ENCODE data around the gene UNC79. TPM values are rescaled to one million over a fixed set of nuclear protein-coding genes. Genes with fewer than 3 reads are reported as not detected.
A peak's percentile ranks its signal among the peaks of the same experiment; 100 is the strongest.

Gene UNC79
- total RNA-seq, 4 donors from 2014 or later, result not detected

DNA sequence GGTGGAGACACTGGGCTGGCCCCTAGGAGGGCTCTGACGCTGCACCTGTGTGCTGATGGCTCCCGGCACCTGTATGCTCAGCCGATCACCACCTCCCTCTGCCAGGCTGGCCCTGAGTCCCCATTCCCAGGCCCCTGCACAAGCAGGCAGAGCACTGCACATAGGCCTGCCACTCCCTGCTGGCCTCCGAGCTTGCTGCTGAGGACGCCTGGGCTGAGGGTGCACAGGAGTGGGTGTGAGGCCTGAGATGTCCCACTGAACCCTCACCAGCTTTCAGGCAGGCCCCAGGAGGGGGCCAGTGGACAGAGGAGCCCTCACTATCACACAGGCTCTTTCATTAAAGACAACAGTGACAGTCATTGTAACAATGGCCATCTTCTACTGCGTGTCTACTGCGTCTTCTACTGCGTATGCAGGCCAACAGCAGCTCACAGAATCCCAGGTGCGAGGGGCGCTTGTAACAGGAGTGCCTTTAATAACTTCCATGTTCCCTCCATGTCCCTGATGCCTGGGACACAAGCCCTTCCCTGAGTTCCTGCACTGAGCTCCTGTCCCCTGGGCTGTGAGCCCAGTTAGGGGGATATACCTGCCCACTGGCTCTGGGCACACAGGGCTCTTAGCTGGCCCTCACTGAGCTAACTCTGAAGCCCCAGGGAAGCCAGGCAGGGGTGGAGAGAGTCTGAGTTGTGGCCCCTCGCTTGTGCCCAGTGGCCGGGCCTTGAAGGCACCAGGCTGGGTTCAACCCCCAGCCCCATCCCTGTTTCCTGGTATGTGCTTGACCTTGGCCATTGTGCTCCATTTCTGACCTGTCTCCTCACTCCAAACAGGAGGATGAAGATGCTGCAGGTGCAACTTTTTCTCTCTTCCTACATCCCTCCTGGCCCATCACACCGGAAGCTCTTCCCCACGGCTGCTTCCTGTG lies 286.3 kb downstream of the UNC79 start:
- Histone ChIP-seq H3K27ac (no peak overlapping the region), H3K27me3 (no peaks in the 10 kb centered on the region), H3K4me1 (no peaks in the 10 kb centered on the region), H3K36me3 (no peaks in the 10 kb centered on the region), H3K4me3 (no peak overlapping the region), H3K9me3 (no peaks in the 10 kb centered on the region)
- TF ChIP-seq, protein P1, sequence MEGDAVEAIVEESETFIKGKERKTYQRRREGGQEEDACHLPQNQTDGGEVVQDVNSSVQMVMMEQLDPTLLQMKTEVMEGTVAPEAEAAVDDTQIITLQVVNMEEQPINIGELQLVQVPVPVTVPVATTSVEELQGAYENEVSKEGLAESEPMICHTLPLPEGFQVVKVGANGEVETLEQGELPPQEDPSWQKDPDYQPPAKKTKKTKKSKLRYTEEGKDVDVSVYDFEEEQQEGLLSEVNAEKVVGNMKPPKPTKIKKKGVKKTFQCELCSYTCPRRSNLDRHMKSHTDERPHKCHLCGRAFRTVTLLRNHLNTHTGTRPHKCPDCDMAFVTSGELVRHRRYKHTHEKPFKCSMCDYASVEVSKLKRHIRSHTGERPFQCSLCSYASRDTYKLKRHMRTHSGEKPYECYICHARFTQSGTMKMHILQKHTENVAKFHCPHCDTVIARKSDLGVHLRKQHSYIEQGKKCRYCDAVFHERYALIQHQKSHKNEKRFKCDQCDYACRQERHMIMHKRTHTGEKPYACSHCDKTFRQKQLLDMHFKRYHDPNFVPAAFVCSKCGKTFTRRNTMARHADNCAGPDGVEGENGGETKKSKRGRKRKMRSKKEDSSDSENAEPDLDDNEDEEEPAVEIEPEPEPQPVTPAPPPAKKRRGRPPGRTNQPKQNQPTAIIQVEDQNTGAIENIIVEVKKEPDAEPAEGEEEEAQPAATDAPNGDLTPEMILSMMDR (IDR thresholded peaks at IDR 0.05), result no peak
- TF ChIP-seq POLR2A (IDR thresholded peaks at IDR 0.05), result no peak
- no peak for DNase-seq

DNA sequence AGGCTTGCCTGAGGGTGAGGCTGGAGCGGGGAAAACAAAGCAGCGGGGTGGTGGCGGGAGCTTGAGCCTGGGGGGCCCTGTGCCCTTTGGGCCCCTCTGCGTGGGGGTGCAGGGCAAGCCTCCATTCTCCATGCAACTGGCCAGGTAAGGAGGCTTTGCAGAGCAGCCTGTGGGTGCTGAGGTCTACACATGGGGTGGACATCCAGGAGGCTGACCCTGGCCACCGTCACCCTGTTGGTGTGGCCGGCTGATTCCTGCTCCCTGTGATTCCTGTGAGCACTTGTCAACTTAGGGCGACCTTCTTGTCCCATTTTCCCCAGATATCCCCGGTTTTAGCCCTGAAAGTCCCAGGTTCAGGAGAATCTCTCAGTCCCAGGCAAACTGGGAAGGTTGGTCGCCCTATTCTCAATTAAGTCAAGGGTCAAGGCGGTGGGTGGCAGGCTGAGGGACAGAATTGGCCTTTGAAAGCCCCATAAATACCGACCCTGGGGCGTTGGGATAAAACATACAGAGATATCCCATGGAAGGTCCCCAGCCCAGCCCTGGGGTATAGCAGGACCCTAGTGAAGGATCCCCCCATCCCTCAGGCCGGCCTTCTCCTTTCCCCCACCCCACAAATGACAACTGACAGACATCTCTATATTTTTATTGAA lies 287.1 kb downstream of the UNC79 start:
- DNase-seq, result peak in 1 of 3 donors; percentile 23
- no peaks in the 10 kb centered on the region for H3K36me3 ChIP-seq
- H3K4me1 ChIP-seq, result no peaks in the 10 kb centered on the region
- no peak for TF ChIP-seq POLR2A (IDR thresholded peaks at IDR 0.05)
- TF ChIP-seq, protein P1 (IDR thresholded peaks at IDR 0.05), result no peak
- H3K27ac ChIP-seq, result no peak overlapping the region
- no peaks in the 10 kb centered on the region for H3K9me3 ChIP-seq
- no peak overlapping the region for H3K4me3 ChIP-seq
- H3K27me3 ChIP-seq, result no peaks in the 10 kb centered on the region

DNA sequence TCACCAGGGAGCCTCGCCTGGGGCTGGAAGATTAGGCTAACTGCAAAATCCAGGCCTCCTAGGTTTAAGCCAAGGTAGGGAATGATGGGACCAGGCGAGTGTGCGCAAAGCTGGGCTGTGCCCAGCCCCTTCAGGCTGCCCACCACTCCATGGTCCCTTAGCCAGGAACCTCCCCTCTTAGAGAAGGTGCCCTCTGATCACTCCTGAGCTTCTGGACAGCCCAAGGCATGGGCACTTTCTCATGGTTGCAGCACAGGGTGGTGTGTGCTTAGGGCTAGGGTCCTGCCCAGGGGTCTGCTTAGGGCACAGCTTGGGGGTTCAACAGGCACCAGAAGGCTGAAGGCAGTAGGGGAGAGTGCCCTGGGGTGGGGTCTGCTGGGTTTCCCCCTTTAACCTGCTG lies 288.5 kb downstream of the UNC79 start:
- Histone ChIP-seq H3K36me3 (no peaks in the 10 kb centered on the region), H3K4me1 (no peaks in the 10 kb centered on the region), H3K9me3 (no peaks in the 10 kb centered on the region), H3K27ac (no peak overlapping the region), H3K4me3 (no peak overlapping the region), H3K27me3 (no peaks in the 10 kb centered on the region)
- no peak for TF ChIP-seq POLR2A (IDR thresholded peaks at IDR 0.05)
- TF ChIP-seq, protein P1 (IDR thresholded peaks at IDR 0.05), result no peak
- peak in 1 of 3 donors; percentile 28 for DNase-seq

- H3K9me3 ChIP-seq, result no peaks in the 10 kb centered on the region
- peak in 1 of 3 donors; percentile 26 for DNase-seq
- no peaks in the 10 kb centered on the region for H3K27me3 ChIP-seq
- TF ChIP-seq, protein P1 (IDR thresholded peaks at IDR 0.05), result no peak
- no peak for TF ChIP-seq POLR2A (IDR thresholded peaks at IDR 0.05)
- no peak overlapping the region for H3K4me3 ChIP-seq
- no peaks in the 10 kb centered on the region for H3K36me3 ChIP-seq
- no peaks in the 10 kb centered on the region for H3K4me1 ChIP-seq
- no peak overlapping the region for H3K27ac ChIP-seq
Measured at GRCh38 chr14:93720076-93720815, 289.5 kb downstream of the UNC79 start.

DNA sequence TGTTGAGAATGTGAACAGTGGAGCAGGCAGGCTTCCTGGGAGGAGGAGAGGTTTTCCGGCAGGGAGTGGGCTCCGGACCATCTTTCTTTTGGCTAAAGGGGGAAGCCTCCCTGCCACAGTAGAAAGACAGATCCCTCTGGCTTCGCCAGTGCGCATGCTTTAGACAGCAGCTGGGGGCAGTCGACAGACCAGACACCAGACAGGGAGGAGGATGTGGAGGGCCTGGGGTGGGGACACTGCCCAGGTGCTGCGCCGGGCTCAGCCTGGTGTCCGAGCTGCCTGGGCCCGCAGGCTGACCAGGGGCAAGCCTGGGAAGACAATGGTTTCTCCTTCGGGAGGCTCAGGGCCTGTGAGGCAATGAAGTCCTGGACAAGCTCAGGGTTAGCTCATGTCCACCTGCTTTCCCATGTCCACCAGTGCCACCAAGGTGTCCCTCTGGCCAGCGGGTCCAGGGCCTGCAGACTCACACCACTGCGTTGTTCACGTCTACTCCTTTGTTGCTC lies 290.3 kb downstream of the UNC79 start:
- peak in 1 of 3 donors; percentile 11 for DNase-seq
- H3K4me1 ChIP-seq, result no peaks in the 10 kb centered on the region
- H3K4me3 ChIP-seq, result no peak overlapping the region
- TF ChIP-seq, protein P1 (IDR thresholded peaks at IDR 0.05), result no peak
- TF ChIP-seq POLR2A (IDR thresholded peaks at IDR 0.05), result no peak
- H3K36me3 ChIP-seq, result no peaks in the 10 kb centered on the region
- H3K9me3 ChIP-seq, result no peaks in the 10 kb centered on the region
- no peak overlapping the region for H3K27ac ChIP-seq
- no peaks in the 10 kb centered on the region for H3K27me3 ChIP-seq

Measured in Peyer's patch (tissue), 4 donors.